Measurements from ENCODE around the gene SPI1.
A peak's percentile ranks its signal among the peaks of the same experiment; 100 is the strongest.
"Not testable (repeated sequence)": the region's sequence is repeated elsewhere in the genome, so short reads cannot be mapped to it uniquely, and the experiment has no call there.

SPI1 gene

GRCh38 chr11:47325271-47326041 lies 52.9 kb downstream of the SPI1 start:
- DNase-seq (ENCODE audit: low read depth), result no peak

- DNase-seq (ENCODE audit: low read depth), result no peak
These were observed 53.8 kb downstream of the SPI1 start for GRCh38 chr11:47324520-47324919.

- no peak for DNase-seq (ENCODE audit: low read depth)
These were observed 60.2 kb downstream of the SPI1 start for GRCh38 chr11:47318166-47318565.

- no peak for DNase-seq (ENCODE audit: low read depth)
These were observed 61.1 kb downstream of the SPI1 start for GRCh38 chr11:47317064-47317828.

- not testable (repeated sequence) for DNase-seq (ENCODE audit: low read depth)
These were observed 61.8 kb downstream of the SPI1 start for GRCh38 chr11:47316501-47316900.

GRCh38 chr11:47314992-47315391 lies 63.4 kb downstream of the SPI1 start:
- DNase-seq (ENCODE audit: low read depth), result no peak

GRCh38 chr11:47308050-47308823 lies 70.1 kb downstream of the SPI1 start:
- DNase-seq (ENCODE audit: low read depth), result no peak

GRCh38 chr11:47306484-47306844 lies 71.9 kb downstream of the SPI1 start:
- no peak for DNase-seq (ENCODE audit: low read depth)

GRCh38 chr11:47305734-47306483 lies 72.4 kb downstream of the SPI1 start:
- DNase-seq (ENCODE audit: low read depth), result peak; percentile 33
